Measurements from ENCODE around the gene CFHR2.

Gene CFHR2

DNA sequence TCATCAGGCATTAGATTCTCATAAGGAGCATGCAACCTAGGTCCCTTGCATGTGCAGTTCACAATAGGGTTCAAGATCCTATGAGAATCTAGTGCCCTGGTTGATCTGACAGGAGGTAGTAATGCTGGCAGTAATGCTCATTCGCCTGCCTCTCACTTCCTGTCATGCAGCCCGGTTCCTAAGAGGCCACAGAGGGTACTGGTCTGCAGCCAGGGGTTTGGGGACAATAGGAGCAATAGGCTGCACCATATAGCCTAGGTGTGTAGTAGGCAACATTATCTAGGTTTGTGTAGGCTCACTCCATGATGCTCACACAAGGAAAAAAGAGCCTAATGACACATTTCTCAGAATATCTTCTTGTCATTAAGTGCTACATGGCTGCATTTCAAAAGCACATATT, 59.6 kb downstream of the CFHR2 start:
- no peak for DNase-seq

DNA sequence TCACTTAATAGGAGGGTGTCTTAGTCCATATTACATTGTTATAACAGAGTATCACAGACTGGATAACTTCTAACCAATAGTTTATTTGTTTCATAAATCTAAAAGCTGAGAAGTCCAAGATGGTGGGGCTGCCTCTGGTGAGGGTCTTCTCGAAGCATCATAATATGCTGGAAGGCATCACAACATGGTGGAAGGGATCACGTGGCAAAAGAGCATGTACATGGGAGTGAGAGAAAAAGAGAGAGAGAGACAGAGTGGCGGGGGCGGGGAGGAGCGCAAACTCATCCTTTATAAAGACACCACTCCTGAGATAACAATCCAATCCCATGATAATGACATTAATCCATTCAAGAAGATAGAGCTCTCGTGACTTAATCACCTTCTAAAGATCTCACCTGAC, 65.3 kb downstream of the CFHR2 start:
- no peak for DNase-seq
